ENCODE measurements around the gene CFAP70.

Gene CFAP70

GRCh38 chr10:73215749-73216148, 142.9 kb downstream of the CFAP70 start:
- DNase-seq (ENCODE audit: low spot score): no peak

- no peak for DNase-seq (ENCODE audit: low spot score)
These were observed 147.4 kb downstream of the CFAP70 start for GRCh38 chr10:73211106-73211811.

GRCh38 chr10:73210395-73211105, 148.1 kb downstream of the CFAP70 start:
- DNase-seq (ENCODE audit: low spot score): no peak

GRCh38 chr10:73209705-73210104, 149.0 kb downstream of the CFAP70 start:
- no peak for DNase-seq (ENCODE audit: low spot score)

GRCh38 chr10:73207883-73208282, 150.8 kb downstream of the CFAP70 start:
- DNase-seq (ENCODE audit: low spot score): no peak

GRCh38 chr10:73206385-73206784, 152.3 kb downstream of the CFAP70 start:
- no peak for DNase-seq (ENCODE audit: low spot score)

- DNase-seq (ENCODE audit: low spot score): no peak
These were observed 152.8 kb downstream of the CFAP70 start for GRCh38 chr10:73205890-73206289.

- DNase-seq (ENCODE audit: low spot score): no peak
These were observed 153.6 kb downstream of the CFAP70 start for GRCh38 chr10:73205081-73205480.

Measured in SW480 (cell line).